ENCODE data around the gene CLMN.

CLMN gene

GRCh38 chr14:95340201-95340697 lies 20.5 kb upstream of the CLMN start:
- no peak for DNase-seq

- no peak for DNase-seq
Observed at GRCh38 chr14:95339301-95339865, 19.7 kb upstream of the CLMN start.

DNA sequence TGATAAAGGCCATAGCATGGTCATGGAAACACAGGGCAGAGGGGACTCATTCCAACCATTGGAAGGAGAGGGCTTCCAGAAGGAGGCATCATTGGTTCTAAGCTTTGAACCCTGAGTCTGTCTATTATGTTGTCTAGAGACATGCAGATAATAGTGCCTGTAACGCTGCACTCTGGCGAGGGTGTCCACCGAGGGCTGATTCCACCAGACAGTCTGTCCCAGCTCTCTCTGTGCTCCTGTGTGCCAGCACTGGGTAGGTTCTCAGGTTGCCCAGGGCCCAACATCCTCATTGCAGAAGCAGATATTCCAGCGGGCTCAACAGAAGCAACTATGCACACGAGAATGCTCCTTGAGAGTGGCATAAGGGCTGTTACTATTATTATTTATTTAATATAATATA lies 18.7 kb upstream of the CLMN start:
- DNase-seq, result no peak

DNA sequence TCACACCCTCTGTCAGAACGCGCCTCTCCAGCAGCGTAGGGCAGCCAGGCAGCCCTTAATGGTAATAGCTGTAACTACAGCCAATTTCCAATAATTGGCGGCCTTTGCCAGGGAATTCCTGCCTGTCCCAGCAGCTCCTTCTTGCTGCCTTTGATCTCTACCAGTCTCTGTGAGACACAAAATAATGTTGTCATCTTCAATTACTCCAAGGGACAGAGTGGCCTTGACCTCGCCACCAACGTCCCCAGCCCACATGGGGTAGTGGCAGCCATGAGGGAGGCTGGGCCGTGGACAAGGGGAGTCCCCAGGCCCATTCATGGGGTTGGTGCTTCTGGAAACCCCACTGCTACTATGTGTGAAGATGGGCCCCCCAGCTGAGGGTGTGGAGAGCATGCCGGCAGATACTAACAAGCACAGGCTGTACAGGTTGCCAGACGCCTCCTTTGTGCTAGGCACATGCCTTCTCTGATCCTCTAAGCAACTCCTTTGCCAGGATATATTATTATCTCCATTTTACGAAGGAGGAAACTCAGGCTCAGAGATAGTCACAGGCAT lies 17.4 kb upstream of the CLMN start:
- DNase-seq, result no peak

DNA sequence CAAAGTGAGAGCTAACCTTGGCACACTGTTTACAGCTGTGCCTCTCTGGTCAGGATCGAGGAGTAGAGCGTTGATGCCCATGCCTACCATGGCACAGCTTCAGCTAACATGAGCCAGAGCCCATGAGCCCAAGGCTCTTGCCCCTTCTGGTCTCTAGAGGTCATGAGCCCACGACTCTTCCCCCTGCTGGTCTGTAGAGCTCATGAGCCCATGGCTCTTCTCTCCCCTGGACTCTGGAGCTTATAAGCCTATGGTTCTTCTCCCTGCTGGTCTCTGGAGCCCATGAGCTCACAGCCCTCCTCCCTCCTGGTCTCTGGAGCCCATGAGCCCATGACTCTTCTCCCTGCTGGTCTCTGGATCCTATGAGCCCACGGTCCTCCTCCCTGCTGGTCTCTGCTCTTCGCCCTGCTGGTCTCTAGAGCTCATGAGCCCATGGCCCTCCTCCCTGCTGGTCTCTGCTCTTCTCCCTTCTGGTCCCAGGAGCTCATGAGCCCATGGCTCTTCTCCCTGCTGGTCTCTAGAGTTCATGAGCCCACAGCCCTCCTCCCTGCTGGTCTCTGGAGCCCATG lies 16.6 kb upstream of the CLMN start:
- DNase-seq, result no peak

DNA sequence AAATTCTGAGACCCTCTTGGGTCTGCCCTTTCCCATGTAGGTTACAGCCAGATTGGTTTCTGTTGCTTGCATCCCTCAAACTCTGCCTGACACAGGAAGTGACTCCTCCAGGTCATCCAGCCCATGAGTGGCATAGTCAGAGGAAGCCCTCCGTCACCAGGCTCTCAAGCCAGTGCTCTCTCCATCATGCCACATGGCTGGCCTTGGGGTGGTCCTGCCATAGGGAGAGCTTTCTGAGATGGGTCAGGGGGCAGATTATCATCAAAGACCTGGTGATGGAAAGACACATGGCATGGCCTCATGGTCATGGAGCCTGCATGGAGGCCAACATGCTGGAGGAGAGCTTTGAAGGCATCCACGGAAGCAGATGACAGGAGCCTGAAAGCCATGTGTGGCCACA lies 15.4 kb upstream of the CLMN start:
- no peak for DNase-seq

DNA sequence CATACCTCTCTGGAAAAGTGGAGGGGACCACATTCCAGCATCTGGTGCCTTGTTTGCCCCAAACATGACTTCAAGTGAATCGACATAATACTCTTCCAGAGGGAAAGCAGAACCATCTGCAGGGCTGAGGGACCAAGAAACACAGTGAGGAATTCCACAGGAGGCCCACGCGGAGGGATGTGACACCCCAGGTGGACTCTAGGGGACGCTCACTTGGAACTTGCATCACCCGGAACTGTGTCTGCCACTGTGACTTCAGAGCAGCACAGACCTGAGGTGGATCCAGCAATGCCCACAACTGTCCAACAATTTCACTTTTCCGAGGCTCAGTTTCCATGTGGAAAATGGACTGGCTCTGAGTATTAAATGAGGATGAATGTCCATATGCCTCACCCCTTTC lies 14.3 kb upstream of the CLMN start:
- DNase-seq, result no peak

DNA sequence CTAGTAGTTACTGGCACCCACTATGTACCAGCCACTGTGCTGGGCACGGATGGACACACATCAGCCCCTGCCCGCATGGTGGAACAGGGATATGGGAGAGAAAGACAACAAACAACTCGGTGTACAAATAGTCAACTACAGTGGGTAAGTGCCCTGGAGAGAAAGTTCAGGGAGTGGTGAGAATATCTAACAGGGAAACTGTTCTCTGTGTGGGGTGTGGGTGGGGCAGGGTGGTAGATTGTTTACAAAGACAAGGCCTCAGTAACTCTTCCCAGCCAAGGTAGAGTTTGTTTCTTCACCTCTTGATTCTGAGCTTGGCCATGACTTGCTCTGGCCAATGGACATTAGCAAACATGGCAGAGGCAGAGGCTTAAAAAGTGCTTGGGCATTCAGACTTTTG lies 12.9 kb upstream of the CLMN start:
- no peak for DNase-seq

DNA sequence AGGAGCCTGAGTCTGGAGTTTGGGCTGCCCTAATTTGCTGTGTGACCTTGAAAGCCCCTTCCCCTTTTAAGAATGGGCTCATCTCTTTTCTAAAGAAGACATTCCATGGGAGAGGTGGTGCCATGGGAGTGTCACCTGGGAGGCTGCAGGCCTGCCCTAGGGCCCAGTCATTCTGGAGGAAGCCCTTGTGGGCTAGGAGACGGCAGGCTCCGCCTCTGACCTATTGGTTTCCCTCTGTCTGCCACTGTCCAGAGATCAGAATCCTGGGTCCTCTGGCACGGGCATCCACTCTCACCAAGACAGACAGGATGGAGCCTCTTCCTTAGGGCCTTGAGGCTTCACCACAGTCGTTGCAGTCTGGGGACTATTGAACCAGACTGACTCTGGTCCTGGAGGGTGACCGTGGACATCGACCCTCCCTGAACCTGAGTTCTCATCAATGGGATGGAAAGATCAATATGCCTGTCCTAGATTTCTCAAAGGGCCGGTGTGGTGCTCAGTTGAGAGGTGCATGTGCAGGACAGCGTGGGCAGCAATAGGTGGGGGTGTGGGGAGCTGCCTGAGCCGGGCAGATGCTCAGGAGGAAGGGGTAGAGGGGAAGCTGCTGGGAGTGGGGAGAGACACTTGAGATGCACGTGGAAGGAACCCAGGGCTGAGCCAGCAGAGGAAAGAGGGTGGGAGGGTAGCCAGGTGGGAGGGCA lies 12.2 kb upstream of the CLMN start:
- no peak for DNase-seq

DNA sequence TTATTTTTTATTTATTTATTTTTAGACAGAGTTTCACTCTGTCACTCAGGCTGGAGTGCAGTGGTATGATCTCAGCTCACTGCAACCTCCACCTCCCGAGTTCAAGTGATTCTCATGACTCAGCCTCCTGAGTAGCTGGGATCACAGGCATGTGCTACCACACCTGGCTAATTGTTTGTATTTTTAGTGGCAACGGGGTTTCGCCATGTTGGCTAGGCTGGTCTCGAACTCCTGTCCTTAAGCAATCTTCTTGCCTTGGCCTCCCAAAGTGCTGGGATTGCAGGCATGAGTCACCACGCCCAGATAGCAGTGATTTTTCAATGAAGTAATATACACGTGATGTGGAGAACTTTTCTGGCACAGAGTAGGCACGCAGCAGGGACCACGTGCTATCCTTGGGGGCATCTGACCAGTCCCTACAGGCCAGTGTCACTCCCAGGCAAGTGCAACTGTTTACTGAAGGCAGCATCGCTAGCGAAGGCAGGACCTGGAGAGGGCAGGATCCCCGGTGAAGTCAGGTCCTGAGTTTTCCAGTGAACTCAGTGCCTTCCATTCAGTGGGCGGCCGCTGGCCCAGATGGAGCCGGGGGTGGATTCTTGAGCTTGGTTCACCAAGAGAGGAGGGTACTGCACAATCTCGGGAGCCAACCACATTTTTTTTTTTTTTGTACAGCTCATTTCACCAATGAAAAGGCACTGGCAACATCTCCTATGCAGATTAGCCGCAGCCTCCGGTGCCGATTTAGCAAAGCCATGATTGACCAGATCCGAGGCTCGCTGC lies 11.1 kb upstream of the CLMN start:
- DNase-seq, result no peak

DNA sequence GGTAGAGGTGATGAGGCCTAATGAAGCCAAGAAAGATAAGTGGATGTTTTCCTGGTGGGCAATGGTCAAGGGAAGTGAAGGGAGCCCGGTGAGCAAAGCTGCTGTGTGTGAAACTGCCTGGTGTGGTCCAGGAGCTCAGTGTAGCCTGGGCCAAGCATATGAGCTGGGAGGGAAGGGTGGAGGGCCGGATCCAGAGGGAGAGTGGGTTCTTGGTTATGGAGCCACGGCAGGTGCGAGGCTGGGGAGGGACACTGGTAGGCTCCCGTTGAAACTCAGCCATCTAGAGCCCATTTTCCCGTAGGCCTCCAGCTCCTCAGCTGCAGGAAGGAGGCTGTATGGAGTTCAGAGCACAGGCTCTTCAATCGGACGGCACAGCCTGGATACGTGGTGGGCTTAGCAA lies 10.2 kb upstream of the CLMN start:
- no peak for DNase-seq

DNA sequence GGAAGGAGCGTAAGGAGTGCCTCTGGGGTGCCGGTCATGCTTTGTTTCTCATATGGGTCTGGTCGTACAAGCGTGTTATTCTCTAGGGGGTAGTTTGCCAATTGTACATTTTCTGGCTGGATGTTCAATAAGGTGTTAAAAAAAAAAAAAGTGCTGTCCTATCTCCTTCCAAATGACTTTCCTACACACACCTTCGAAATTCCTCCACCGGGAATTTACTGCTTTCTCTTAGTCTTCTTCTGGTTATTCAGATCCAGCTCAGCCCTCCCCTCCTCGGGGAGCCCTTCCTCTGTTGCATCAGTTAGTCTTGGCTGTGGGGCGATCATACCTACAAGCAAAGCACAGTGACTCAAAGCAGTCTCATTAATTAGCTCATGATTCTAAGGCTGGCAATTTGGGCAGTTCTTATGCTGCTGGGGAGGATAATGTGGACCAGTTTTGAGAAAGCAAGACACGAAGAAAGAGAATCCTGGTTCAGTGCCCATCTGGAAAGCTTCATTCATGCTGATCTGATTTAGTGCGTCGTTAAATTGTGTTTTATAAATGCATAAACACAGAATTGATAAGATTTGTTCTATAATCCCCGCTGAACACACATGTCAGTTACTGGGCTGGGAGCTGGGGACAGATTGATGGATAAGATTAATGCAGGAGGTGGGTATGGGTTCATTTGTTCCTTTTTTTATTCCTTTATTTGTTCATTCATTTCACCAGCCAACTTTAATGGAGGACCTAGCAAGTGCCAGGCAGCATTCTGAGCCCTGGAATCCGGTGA lies 9.2 kb upstream of the CLMN start:
- DNase-seq, result no peak

DNA sequence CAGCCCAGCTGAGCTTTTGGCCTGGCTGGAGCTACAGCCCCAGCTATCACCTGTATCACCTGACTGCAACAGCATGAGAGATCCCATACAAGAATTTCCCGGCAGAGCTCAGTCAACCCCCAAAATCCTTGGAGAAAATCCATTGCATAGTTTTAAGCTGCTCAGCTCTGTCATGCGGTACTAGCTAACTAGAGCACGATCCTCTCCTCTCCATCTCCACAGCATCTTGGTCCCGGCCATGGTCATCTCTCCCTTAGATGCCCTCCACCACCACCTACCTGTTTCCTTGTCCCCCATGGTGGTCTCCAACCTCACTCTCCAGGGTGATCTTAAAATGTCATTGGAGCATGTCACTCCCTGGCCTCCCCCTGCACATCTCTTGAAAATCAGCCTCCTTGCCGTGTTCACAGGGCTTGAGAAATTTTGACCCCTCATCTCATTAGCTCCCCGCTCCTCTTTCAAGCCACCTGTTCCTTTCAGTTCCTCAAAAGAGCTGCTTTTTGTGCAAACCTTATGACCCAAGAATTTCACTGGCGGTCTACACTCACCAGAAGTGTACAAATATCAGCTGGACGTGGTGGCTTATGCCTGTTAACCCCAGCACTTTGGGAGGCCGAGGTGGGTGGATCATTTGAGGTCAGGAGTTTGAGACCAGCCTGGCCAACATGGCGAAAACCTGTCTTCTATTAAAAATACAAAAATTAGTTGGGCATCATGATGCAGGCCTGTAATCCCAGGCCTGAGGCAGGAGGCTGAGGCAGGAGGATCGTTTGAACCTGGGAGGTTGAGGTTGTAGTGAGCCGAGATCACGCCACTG lies 8.1 kb upstream of the CLMN start:
- no peak for DNase-seq

- no peak for DNase-seq
Observed at GRCh38 chr14:95326987-95327386, 7.3 kb upstream of the CLMN start.

- no peak for DNase-seq
Observed at GRCh38 chr14:95323917-95324316, 4.2 kb upstream of the CLMN start.

- DNase-seq, result no peak
Observed at GRCh38 chr14:95323361-95323760, 3.7 kb upstream of the CLMN start.

DNA sequence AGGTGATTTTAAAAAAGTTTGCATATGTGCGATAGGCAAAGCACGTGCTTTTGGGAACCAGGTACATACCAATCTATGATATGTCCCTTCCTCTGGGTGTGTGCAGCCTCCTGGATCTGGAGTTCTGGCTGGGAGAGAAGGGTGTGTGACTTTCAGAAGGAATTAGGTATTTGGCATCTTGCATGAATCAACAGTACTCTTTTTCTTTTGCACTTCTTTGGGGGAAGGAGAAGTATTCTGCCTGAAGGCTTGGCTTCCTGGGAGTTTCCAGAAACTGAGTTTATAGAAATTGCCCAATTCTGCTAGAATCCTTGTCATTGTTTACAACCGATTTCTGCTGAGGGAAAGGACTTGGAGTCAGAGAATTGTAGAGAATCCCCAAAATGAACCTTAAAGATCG lies 2.9 kb upstream of the CLMN start:
- DNase-seq, result no peak

DNA sequence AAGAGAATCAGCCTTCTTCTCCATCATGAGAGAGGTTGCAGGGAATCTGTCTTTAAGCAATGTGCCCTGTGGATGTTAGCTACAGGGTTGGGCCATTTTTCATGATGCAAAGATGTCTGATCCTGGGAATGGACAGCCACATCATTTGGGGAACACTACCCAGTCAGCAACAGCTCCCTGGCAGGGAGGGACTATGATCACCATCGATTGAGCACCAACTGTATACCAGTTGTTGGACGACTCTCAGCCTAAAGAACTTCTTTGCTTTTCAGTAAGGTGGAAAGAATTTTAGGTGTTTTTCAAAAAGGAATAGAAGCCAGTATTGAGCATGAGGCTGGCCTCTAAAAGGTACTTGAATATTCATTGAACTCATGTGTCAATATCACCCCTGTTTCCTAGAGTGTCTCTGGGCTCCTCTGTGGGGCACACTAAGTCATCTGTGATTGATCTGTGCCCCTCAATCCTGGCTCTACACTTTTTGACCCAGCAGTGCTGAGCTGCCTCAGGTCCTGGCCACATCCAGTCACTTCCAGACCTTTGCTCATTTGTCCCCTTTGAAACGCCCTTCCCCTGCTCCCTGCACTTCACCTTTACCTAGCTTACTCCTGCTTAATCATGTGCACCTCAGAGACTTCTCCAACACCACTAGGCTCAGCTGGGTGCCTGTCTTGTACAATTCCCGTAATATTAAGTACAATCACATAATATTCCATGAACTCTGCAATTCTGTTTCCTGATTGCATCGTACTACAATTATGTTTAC lies 2.2 kb upstream of the CLMN start:
- no peak for DNase-seq

- DNase-seq, result no peak
Observed at GRCh38 chr14:95320955-95321600, 1.4 kb upstream of the CLMN start.

DNA sequence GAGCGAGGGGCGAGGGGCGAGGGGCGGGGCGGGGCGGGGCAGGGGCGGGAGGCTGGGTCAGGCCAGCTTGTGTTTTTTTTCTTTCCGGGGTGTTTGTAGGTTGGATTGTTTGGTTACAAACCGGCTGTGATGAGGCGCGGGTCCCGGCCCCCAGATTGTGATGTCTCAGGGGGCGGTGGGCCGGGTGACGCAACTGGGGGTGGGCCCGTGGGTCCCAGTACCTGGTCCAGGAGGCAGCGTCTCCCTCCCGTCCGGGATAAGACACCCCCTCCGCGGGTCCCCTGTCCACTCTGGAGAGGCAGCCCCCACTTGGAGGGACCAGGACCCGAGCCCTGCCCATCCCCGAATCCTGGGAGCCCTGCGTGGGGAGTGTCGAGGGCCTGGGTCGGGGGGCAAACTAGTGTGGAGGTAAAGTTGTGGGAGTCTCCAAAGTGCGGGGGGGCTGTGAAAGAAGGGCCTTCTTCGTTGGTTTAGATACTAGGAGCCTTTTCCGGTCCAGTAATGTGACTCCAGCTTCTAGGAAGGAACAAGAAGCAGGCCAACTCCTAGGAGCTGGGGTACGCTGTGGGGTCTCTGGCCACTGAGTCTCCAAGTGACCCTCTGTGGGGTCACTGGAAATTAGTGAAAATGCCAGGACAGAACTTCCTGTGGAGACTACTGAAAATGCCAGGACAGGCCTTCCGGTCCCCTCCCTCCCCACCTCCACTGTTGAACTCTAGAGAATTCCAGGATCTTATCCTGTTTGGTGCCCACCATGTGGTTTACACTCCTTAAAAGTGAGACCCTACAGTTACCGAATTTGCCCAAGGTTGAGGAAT lies 579 bp upstream of the CLMN start:
- DNase-seq, result no peak

Measured in NCI-H1092 treated with DMSO at 0.1 percent for 48 hours (cell line).